HL-60/S4 treated with phorbol 12-myristate 13-acetate at 8.2 ng/mL for 4 days and 3 days (cell line): Measurements from ENCODE around the gene SYT15.

Experiments
- in situ Hi-C: fragments of 300-500 bp; cut with MboI; formaldehyde crosslinking; loops from 2 replicates; pipeline ENCODE4 v1.15.0; 2022; ENCODE audit warnings: low sequenced_read_pairs

Gene SYT15

GRCh38 chr10:46544989-46545791 lies 33.7 kb upstream of the SYT15 start:
- in situ Hi-C loops = no loop called here

GRCh38 chr10:46545861-46546590 lies 32.9 kb upstream of the SYT15 start:
- in situ Hi-C loops = no loop called here

- in situ Hi-C loops = no loop called here
These were observed 32.1 kb upstream of the SYT15 start for GRCh38 chr10:46546591-46547540.

- in situ Hi-C loops = no loop called here
These were observed 31.1 kb upstream of the SYT15 start for GRCh38 chr10:46547541-46548497.

- in situ Hi-C loops = no loop called here
These were observed 30.3 kb upstream of the SYT15 start for GRCh38 chr10:46548498-46549090.

- in situ Hi-C loops = no loop called here
These were observed 29.5 kb upstream of the SYT15 start for GRCh38 chr10:46549171-46550075.

- in situ Hi-C loops = no loop called here
These were observed 28.7 kb upstream of the SYT15 start for GRCh38 chr10:46550076-46550790.

GRCh38 chr10:46550795-46551700 lies 27.9 kb upstream of the SYT15 start:
- in situ Hi-C loops = no loop called here

- in situ Hi-C loops = no loop called here
These were observed 27.0 kb upstream of the SYT15 start for GRCh38 chr10:46551701-46552525.

- in situ Hi-C loops = no loop called here
These were observed 26.2 kb upstream of the SYT15 start for GRCh38 chr10:46552526-46553237.

GRCh38 chr10:46553238-46554049 lies 25.5 kb upstream of the SYT15 start:
- in situ Hi-C loops = no loop called here

- in situ Hi-C loops = no loop called here
These were observed 24.7 kb upstream of the SYT15 start for GRCh38 chr10:46554166-46554781.

- in situ Hi-C loops = no loop called here
These were observed 23.6 kb upstream of the SYT15 start for GRCh38 chr10:46555366-46555712.
